GM12891 (cell line): Measurements from ENCODE around the gene CCDC184.

Source experiments
- POLR2A ChIP-seq: IDR thresholded peaks from 2 replicates; pipeline ENCODE4 v1.6.1; 2011; ENCODE audit warnings: low read depth, low read length, control low read depth
- POLR2AphosphoS5 ChIP-seq: IDR thresholded peaks from 2 replicates; pipeline ENCODE4 v1.6.1; 2011; ENCODE audit warnings: low read depth, low read length, control low read depth
- TAF1 ChIP-seq: IDR thresholded peaks from 2 replicates; pipeline ENCODE4 v1.6.1; 2011; ENCODE audit warnings: low read depth, low read length, control low read depth

- TF ChIP-seq POLR2A (no peak), TAF1 (no peak), POLR2AphosphoS5 (no peak)
These were observed 37.5 kb upstream of the CCDC184 start for GRCh38 chr12:48145981-48146380.
